ENCODE measurements around the gene VTI1A. TPM values are rescaled to one million over a fixed set of nuclear protein-coding genes. Genes with fewer than 3 reads are reported as not detected.

VTI1A gene
- total and polyA plus RNA-seq, 2 of the 8 experiments (the other 6 are each of a cell fraction or from before 2014, with no cell fraction given), result 6.0 to 20.0 TPM

GRCh38 chr10:112816891-112817290 is 369.9 kb downstream of the VTI1A start (continued):
- no peak for TF ChIP-seq RAD21 (IDR thresholded peaks at IDR 0.05 in 1 of 2, conservative IDR thresholded peaks at IDR 0.05 in 1 of 2; ENCODE audit: low read depth in 2 of 2, low read length in 2 of 2)
- TF ChIP-seq SP4 (IDR thresholded peaks at IDR 0.05; ENCODE audit: low read length), result no peak
- no peak for TF ChIP-seq CREB1 (IDR thresholded peaks at IDR 0.05)
